GM12801 (cell line): Measurements from ENCODE around the gene PCNP.

Experiments
- CTCF ChIP-seq: IDR thresholded peaks from one replicate; pipeline ENCODE4 v1.5.1; 2011; ENCODE audit warnings: control low read depth; ENCODE audit not compliant: insufficient read length; ENCODE audit errors: extremely low read depth

PCNP gene

DNA sequence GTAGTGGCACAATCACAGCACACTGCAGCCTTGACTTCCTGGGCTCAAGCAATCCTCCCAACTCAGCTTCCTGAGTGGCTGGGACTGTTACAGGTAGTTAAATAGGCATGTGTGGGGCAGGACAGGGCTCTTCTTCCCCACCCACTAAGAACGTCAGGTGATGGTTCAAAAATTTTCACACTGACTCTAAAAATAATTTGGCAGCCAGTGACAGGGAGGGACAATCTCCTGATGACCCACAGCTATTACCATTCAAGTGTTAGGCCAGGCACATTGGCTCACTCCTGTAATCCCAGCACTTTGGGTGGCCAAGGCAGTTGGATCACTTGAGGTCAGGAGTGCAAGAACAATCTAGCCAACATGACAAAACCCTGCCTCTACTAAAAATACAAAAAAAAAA, 24.5 kb upstream of the PCNP start:
- TF ChIP-seq CTCF = no peak

- TF ChIP-seq CTCF = no peak
Measured at GRCh38 chr3:101556064-101556463, 17.9 kb upstream of the PCNP start.

- TF ChIP-seq CTCF = no peak
Measured at GRCh38 chr3:101561630-101562328, 12.2 kb upstream of the PCNP start, which contains the start of gene TRMT10C. Gene TRMT10C (plus strand): TSS chr3:101561868. CDS start chr3:101564782, 2,914 bp downstream.

- no peak for TF ChIP-seq CTCF
Measured at GRCh38 chr3:101567528-101568317, 6.3 kb upstream of the PCNP start.

- no peak for TF ChIP-seq CTCF
Measured at GRCh38 chr3:101571028-101571895, 2.7 kb upstream of the PCNP start.

DNA sequence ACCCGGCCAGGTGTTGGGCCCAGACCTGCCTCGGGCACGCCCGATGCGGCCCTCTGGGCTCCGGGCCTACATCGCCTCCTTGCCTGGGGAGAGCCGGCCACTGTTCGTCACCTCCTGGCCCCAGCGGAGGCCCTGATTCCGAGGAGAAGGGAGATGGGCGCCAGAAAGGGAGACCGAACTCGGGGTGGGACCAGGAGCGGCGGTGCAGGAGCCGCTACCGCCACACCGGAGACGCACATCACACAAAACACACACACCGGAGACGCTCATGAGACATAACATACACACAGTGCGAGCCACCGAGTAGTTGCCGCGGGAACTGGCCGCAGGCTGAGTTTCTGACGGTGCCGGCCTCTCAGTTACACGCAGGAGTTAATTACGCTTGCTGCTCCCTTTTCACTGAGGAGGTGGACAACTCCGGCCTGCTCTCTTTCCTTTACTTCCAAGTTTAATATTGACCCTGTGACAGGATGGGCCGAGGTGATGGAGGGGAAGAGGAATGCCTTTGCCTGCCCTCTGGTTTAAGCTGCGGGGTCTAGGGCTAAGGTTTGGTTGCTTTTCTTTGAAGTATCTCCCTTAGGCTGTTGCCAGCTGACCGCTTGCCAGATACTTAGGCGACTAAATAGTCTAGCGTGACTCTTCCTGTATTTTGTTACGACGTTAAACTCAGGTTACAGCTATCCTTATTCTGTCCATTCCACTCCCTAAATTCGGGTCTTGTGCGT, 570 bp downstream of the PCNP start:
- TF ChIP-seq CTCF = no peak
